Activated CD8-positive, alpha-beta T cell treated with anti-CD3 and anti-CD28 coated beads for 36 hours (primary cell): ENCODE results near the gene DNASE2. TPM values are rescaled to one million over a fixed set of nuclear protein-coding genes. Genes with fewer than 3 reads are reported as not detected.

Source experiments
- ATAC-seq: fragments of 200-7000 bp; cut with Tn5 transposase; one replicate; pipeline ENCODE4 v1.10.0; 2021; ENCODE audit warnings: mild to moderate bottlenecking, moderate library complexity
- CTCF ChIA-PET: fragments of 350-600 bp; sonication (Branson Sonifier 250); formaldehyde crosslinking; loops from one replicate; lab custom pipeline; 2021; ENCODE audit warnings: antibody characterized with exemption; lab: Charles Lee
- POLR2A ChIA-PET: fragments of 350-600 bp; sonication (Branson Sonifier 250); formaldehyde crosslinking; loops from one replicate; lab custom pipeline; 2021; ENCODE audit warnings: antibody characterized with exemption; lab: Charles Lee
- DNase-seq: peaks from one replicate; pipeline ENCODE4 v3.0.0-alpha.2; 2020
- H3K27ac Mint-ChIP-seq: one replicate; pipeline ENCODE4 v1.8.0; 2021; ENCODE audit warnings: mild to moderate bottlenecking, mixed read lengths
- H3K27me3 Mint-ChIP-seq: one replicate; pipeline ENCODE4 v1.8.0; 2021; ENCODE audit warnings: mixed read lengths
- H3K36me3 Mint-ChIP-seq: one replicate; pipeline ENCODE4 v1.8.0; 2021; ENCODE audit warnings: low read depth, mixed read lengths
- H3K4me1 Mint-ChIP-seq: one replicate; pipeline ENCODE4 v1.8.0; 2021; ENCODE audit warnings: low read depth, mixed read lengths
- H3K4me3 Mint-ChIP-seq: one replicate; pipeline ENCODE4 v1.8.0; 2021; ENCODE audit warnings: mild to moderate bottlenecking, moderate library complexity, mixed read lengths
- H3K9me3 Mint-ChIP-seq: one replicate; pipeline ENCODE4 v1.8.0; 2021; ENCODE audit warnings: mixed read lengths
- CTCF ChIP-seq: fragments of 200-600 bp; IDR thresholded peaks from one replicate; pipeline ENCODE4 v1.8.0; 2022; ENCODE audit warnings: antibody characterized with exemption, mild to moderate bottlenecking
- intact Hi-C: fragments of 100-400 bp; cut with micrococcal nuclease; formaldehyde crosslinking; loops from one replicate; pipeline ENCODE4 v1.10.0; 2022
- total RNA-seq, 2 experiments: library from RNA; stranded (reverse); gene quantifications; one replicate each; pipeline ENCODE4 v1.2.3, GENCODE V29; 2021

DNASE2 gene
- total RNA-seq, 2 experiments from 2014 or later: 22.3 to 26.1 TPM

DNA sequence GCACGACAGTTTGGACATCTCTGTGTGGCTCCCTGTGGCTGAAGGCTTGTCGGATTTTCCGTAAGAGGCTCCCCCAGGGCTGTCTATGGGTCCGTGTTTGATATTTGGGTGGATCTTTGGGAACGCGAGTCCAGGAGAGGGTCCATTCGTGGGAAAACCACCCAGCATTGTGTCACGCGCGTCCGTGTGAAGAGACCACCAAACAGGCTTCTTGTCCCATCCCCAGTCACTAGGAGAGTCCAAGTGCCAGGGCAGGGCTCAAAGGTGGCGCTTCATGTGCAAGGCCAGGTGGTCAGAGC lies 3.3 kb upstream of the DNASE2 start:
- Mint-ChIP-seq H3K4me1 (peaks cover 18% of the 10 kb centered on the region), H3K9me3 (peaks cover 7% of the 10 kb centered on the region), H3K4me3 (peak overlapping the region; percentile 86), H3K36me3 (no peaks in the 10 kb centered on the region), H3K27ac (peak overlapping the region; percentile 89), H3K27me3 (no peaks in the 10 kb centered on the region)
- intact Hi-C loops: loop anchor here (10.0 kb wide), 1 partner anchor 50 kb away; the partner anchor contains the start of genes CALR and FARSA
- no peak for TF ChIP-seq CTCF
- ChIA-PET POLR2A (interaction anchor here (0.6 to 2.3 kb wide), 12 partner anchors 9 to 162 kb away, joined by 3 to 8 read pairs (median 4); partner anchors contain the start of genes RNASEH2A and SYCE2), CTCF (interaction anchor here (0.6 to 9.0 kb wide), 18 partner anchors 11 to 138 kb away, joined by 3 to 67 read pairs (median 5); partner anchors contain the start of genes CALR, FARSA and SYCE2)
- ATAC-seq: no peak
- no peak for DNase-seq

DNA sequence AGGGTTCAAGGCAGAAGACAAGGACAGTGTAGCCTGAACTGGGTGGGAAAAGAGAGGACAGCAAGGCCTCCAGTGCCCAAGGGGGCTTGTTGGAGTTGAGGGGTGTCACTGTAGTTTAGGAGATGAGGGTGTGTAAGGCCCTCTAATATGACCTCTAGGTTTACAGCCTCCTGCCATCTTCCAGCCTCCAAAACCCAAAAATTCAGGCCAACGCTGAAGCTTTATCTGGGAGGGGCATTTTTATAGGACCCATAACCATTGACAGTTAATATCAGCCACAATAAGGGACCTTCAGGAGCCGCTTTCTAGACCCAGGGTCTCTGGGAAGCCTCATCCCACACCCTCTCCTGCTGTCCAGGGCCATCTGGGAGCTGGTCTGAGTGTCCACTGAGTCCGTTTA lies 3.0 kb upstream of the DNASE2 start:
- DNase-seq (no peak), ATAC-seq (no peak)
- Mint-ChIP-seq H3K36me3 (no peaks in the 10 kb centered on the region), H3K4me3 (peak overlapping the region; percentile 86), H3K9me3 (peaks cover 7% of the 10 kb centered on the region), H3K4me1 (peaks cover 18% of the 10 kb centered on the region), H3K27me3 (no peaks in the 10 kb centered on the region), H3K27ac (no peak overlapping the region)
- ChIA-PET POLR2A (interaction anchor here (0.9 to 2.3 kb wide), 7 partner anchors 8 to 162 kb away, joined by 3 to 8 read pairs (median 7); partner anchors contain the start of gene SYCE2), CTCF (interaction anchor here (0.8 to 9.0 kb wide), 9 partner anchors 15 to 137 kb away, joined by 3 to 67 read pairs (median 5); partner anchors contain the start of genes CALR and SYCE2)
- intact Hi-C loops: loop anchor here (10.0 kb wide), 1 partner anchor 51 kb away; the partner anchor contains the start of genes CALR and FARSA
- TF ChIP-seq CTCF: no peak

GRCh38 chr19:12882589-12882988 lies 1.3 kb upstream of the DNASE2 start:
- H3K4me1 Mint-ChIP-seq: peaks cover 18% of the 10 kb centered on the region
- CTCF ChIA-PET: interaction anchor here (0.9 to 9.0 kb wide), 7 partner anchors 8 to 125 kb away, joined by 3 to 67 read pairs (median 6); partner anchors contain the start of gene GCDH
- H3K27me3 Mint-ChIP-seq: no peaks in the 10 kb centered on the region
- ATAC-seq (no peak), DNase-seq (no peak)
- intact Hi-C loops: loop anchor here (10.0 kb wide), 1 partner anchor 52 kb away; the partner anchor contains the start of genes CALR and FARSA
- H3K4me3 Mint-ChIP-seq: peak overlapping the region; percentile 90
- TF ChIP-seq CTCF: no peak
- peaks cover 6% of the 10 kb centered on the region for H3K36me3 Mint-ChIP-seq
- POLR2A ChIA-PET: interaction anchor here (0.6 to 2.6 kb wide), 4 partner anchors 10 to 201 kb away, joined by 3 to 9 read pairs (median 4); partner anchors contain the start of genes DHPS and GET3
- peaks cover 7% of the 10 kb centered on the region for H3K9me3 Mint-ChIP-seq
- H3K27ac Mint-ChIP-seq: no peak overlapping the region

- POLR2A ChIA-PET: interaction anchor here (1.1 to 2.6 kb wide), 4 partner anchors 8 to 58 kb away, joined by 3 to 9 read pairs (median 4); partner anchors contain the start of gene CALR
- Mint-ChIP-seq H3K4me1 (peaks cover 16% of the 10 kb centered on the region), H3K36me3 (peaks cover 6% of the 10 kb centered on the region), H3K27me3 (no peaks in the 10 kb centered on the region), H3K9me3 (peaks cover 7% of the 10 kb centered on the region), H3K27ac (peak overlapping the region; percentile 88), H3K4me3 (peak overlapping the region; percentile 90)
- DNase-seq (peak; percentile 32), ATAC-seq (no peak)
- no peak for TF ChIP-seq CTCF
- intact Hi-C loops: loop anchor here (10.0 kb wide), 1 partner anchor 54 kb away; the partner anchor contains the start of genes CALR and FARSA
- CTCF ChIA-PET: interaction anchor here (1.0 to 9.0 kb wide), 9 partner anchors 8 to 123 kb away, joined by 3 to 67 read pairs (median 6); no protein-coding TSS in a partner anchor
These were observed 588 bp downstream of the DNASE2 start for GRCh38 chr19:12880551-12881171.
